NCI-H1417 (cell line): ENCODE data around the gene EMC8.
"Not testable (repeated sequence)": the region's sequence is repeated elsewhere in the genome, so short reads cannot be mapped to it uniquely, and the experiment has no call there.

Experiments used
- DNase-seq, 3 experiments: peaks; one replicate each; lab custom pipeline; 2025; lab: John Stamatoyannopoulos, UW

Gene EMC8

GRCh38 chr16:85799497-85800320 lies at the start of gene EMC8, which contains the start of gene COX4I1:
Gene EMC8, minus strand, starts transcription at chr16:85799544. Its CDS starts 249 bp downstream, at chr16:85799295.
Gene COX4I1, plus strand, starts transcription at chr16:85799695. Its CDS starts 1,511 bp downstream, at chr16:85801206.
- DNase-seq: peak; percentile 89 to 93 (median 92)

GRCh38 chr16:85848986-85849385 lies 49.6 kb upstream of the EMC8 start:
- no peak for DNase-seq

- no peak for DNase-seq
Observed at GRCh38 chr16:85847681-85848601, 48.6 kb upstream of the EMC8 start.

- no peak for DNase-seq
Observed at GRCh38 chr16:85847036-85847435, 47.7 kb upstream of the EMC8 start.

GRCh38 chr16:85846461-85846860 lies 47.1 kb upstream of the EMC8 start:
- DNase-seq: no peak

GRCh38 chr16:85845266-85845665 lies 45.9 kb upstream of the EMC8 start:
- no peak for DNase-seq

- no peak for DNase-seq
Observed at GRCh38 chr16:85844786-85845185, 45.4 kb upstream of the EMC8 start.

- no peak for DNase-seq
Observed at GRCh38 chr16:85844169-85844481, 44.8 kb upstream of the EMC8 start.

- no peak for DNase-seq
Observed at GRCh38 chr16:85843471-85844168, 44.3 kb upstream of the EMC8 start.

- no peak for DNase-seq
Observed at GRCh38 chr16:85842848-85843247, 43.5 kb upstream of the EMC8 start.

GRCh38 chr16:85842435-85842834 lies 43.1 kb upstream of the EMC8 start:
- no peak for DNase-seq

- DNase-seq: no peak
Observed at GRCh38 chr16:85840801-85841200, 41.5 kb upstream of the EMC8 start.

- no peak for DNase-seq
Observed at GRCh38 chr16:85840395-85840794, 41.1 kb upstream of the EMC8 start.

- DNase-seq: no peak
Observed at GRCh38 chr16:85839681-85840240, 40.4 kb upstream of the EMC8 start.

GRCh38 chr16:85838876-85839585 lies 39.7 kb upstream of the EMC8 start:
- no peak for DNase-seq

- DNase-seq: no peak
Observed at GRCh38 chr16:85838381-85838780, 39.0 kb upstream of the EMC8 start.

- not testable (repeated sequence) for DNase-seq
Observed at GRCh38 chr16:85837654-85838053, 38.3 kb upstream of the EMC8 start.

GRCh38 chr16:85836706-85837582 lies 37.6 kb upstream of the EMC8 start:
- DNase-seq: no peak

GRCh38 chr16:85835956-85836705 lies 36.8 kb upstream of the EMC8 start:
- no peak for DNase-seq
